ENCODE data around the gene RIMS1.

Gene RIMS1

GRCh38 chr6:72094506-72094905 lies 208.2 kb downstream of the RIMS1 start:
- DNase-seq, result no peak

- DNase-seq, result no peak
Observed at GRCh38 chr6:72102561-72102960, 216.2 kb downstream of the RIMS1 start.

- no peak for DNase-seq
Observed at GRCh38 chr6:72111611-72112010, 225.3 kb downstream of the RIMS1 start.

- DNase-seq, result no peak
Observed at GRCh38 chr6:72130327-72130726, 244.0 kb downstream of the RIMS1 start.

- no peak for DNase-seq
Observed at GRCh38 chr6:72132427-72132826, 246.1 kb downstream of the RIMS1 start.

- DNase-seq, result no peak
Observed at GRCh38 chr6:72132851-72133250, 246.5 kb downstream of the RIMS1 start.

GRCh38 chr6:72133324-72133723 lies 247.0 kb downstream of the RIMS1 start:
- no peak for DNase-seq

GRCh38 chr6:72140795-72141194 lies 254.4 kb downstream of the RIMS1 start:
- DNase-seq, result no peak

GRCh38 chr6:72149715-72150114 lies 263.4 kb downstream of the RIMS1 start:
- DNase-seq, result no peak

GRCh38 chr6:72151742-72152141 lies 265.4 kb downstream of the RIMS1 start:
- DNase-seq, result no peak

- DNase-seq, result no peak
Observed at GRCh38 chr6:72175916-72176315, 289.6 kb downstream of the RIMS1 start.

- peak; percentile 46 for DNase-seq
Observed at GRCh38 chr6:72182337-72183246, 296.2 kb downstream of the RIMS1 start.

GRCh38 chr6:72203983-72204382 lies 317.6 kb downstream of the RIMS1 start:
- DNase-seq, result no peak

GRCh38 chr6:72205500-72205899 lies 319.1 kb downstream of the RIMS1 start:
- DNase-seq, result no peak

- DNase-seq, result no peak
Observed at GRCh38 chr6:72206606-72207005, 320.3 kb downstream of the RIMS1 start.

GRCh38 chr6:72212686-72213085 lies 326.3 kb downstream of the RIMS1 start:
- DNase-seq, result no peak

- no peak for DNase-seq
Observed at GRCh38 chr6:72213654-72214053, 327.3 kb downstream of the RIMS1 start.

- DNase-seq, result no peak
Observed at GRCh38 chr6:72216222-72217068, 330.1 kb downstream of the RIMS1 start.

GRCh38 chr6:72217626-72218025 lies 331.3 kb downstream of the RIMS1 start:
- DNase-seq, result no peak

- DNase-seq, result no peak
Observed at GRCh38 chr6:72218125-72218524, 331.8 kb downstream of the RIMS1 start.

GRCh38 chr6:72219536-72219935 lies 333.2 kb downstream of the RIMS1 start:
- no peak for DNase-seq

- DNase-seq, result no peak
Observed at GRCh38 chr6:72238021-72238420, 351.7 kb downstream of the RIMS1 start.

GRCh38 chr6:72238900-72239299 lies 352.6 kb downstream of the RIMS1 start:
- DNase-seq, result no peak

- DNase-seq, result no peak
Observed at GRCh38 chr6:72245565-72245964, 359.2 kb downstream of the RIMS1 start.

All from DMS153 (cell line).